ENCODE measurements around the gene PROC.

The PROC gene

GRCh38 chr2:127413782-127414637, 4.2 kb upstream of the PROC start:
- TF ChIP-seq, protein P1, sequence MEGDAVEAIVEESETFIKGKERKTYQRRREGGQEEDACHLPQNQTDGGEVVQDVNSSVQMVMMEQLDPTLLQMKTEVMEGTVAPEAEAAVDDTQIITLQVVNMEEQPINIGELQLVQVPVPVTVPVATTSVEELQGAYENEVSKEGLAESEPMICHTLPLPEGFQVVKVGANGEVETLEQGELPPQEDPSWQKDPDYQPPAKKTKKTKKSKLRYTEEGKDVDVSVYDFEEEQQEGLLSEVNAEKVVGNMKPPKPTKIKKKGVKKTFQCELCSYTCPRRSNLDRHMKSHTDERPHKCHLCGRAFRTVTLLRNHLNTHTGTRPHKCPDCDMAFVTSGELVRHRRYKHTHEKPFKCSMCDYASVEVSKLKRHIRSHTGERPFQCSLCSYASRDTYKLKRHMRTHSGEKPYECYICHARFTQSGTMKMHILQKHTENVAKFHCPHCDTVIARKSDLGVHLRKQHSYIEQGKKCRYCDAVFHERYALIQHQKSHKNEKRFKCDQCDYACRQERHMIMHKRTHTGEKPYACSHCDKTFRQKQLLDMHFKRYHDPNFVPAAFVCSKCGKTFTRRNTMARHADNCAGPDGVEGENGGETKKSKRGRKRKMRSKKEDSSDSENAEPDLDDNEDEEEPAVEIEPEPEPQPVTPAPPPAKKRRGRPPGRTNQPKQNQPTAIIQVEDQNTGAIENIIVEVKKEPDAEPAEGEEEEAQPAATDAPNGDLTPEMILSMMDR (IDR thresholded peaks at IDR 0.05; ENCODE audit: insufficient read depth, low read depth, low read length, missing control alignments) = no peak
- no peak for DNase-seq (ENCODE audit: low read depth)
- no peak overlapping the region for H3K4me3 ChIP-seq (ENCODE audit: low read depth, low read length)

GRCh38 chr2:127414638-127415592, 3.3 kb upstream of the PROC start:
- DNase-seq (ENCODE audit: low read depth) = no peak
- TF ChIP-seq, protein P1 (IDR thresholded peaks at IDR 0.05; ENCODE audit: insufficient read depth, low read depth, low read length, missing control alignments) = no peak
- H3K4me3 ChIP-seq (ENCODE audit: low read depth, low read length) = no peak overlapping the region

- DNase-seq (ENCODE audit: low read depth) = peak; percentile 68
- peak overlapping the region; percentile 28 for H3K4me3 ChIP-seq (ENCODE audit: low read depth, low read length)
Measured at GRCh38 chr2:127415593-127416505, 2.4 kb upstream of the PROC start.

DNA sequence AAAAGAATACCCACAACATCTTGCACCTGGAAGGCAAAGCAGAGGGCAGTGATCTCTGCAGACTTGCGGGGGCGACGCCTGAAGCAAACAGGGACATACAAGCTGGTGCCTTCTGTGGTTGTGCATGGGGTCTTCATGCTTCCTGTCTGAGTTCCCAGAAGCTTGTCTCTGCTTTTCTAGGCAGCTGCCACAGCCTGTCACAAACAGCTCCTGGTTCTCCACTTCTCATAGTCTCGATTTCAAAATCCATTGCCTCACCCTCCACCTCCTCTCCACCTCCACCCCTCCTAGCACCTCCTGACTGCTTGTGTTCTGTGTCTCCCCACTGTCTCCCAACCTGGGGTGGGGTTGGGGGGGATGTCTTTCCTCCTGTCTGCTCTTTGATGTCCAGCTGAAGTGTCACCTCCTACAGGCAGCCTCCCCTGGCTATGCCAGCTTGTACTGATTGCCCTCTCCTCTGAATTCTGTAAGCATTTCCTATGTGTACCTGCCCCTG, 1.7 kb upstream of the PROC start:
- peak; percentile 13 for DNase-seq (ENCODE audit: low read depth)
- TF ChIP-seq, protein P1 (IDR thresholded peaks at IDR 0.05; ENCODE audit: insufficient read depth, low read depth, low read length, missing control alignments) = no peak
- H3K4me3 ChIP-seq (ENCODE audit: low read depth, low read length) = peak overlapping the region; percentile 28; the same call in 1 of the 2 replicates

More at GRCh38 chr2:127415593-127416505, 2.4 kb upstream of the PROC start:
- TF ChIP-seq, protein P1 (IDR thresholded peaks at IDR 0.05; ENCODE audit: insufficient read depth, low read depth, low read length, missing control alignments) = peak; percentile 70

- H3K4me3 ChIP-seq (ENCODE audit: low read depth, low read length) = no peak overlapping the region
- TF ChIP-seq, protein P1 (IDR thresholded peaks at IDR 0.05; ENCODE audit: insufficient read depth, low read depth, low read length, missing control alignments) = no peak
- DNase-seq (ENCODE audit: low read depth) = no peak
Measured at GRCh38 chr2:127417406-127417805, 821 bp upstream of the PROC start.

DNA sequence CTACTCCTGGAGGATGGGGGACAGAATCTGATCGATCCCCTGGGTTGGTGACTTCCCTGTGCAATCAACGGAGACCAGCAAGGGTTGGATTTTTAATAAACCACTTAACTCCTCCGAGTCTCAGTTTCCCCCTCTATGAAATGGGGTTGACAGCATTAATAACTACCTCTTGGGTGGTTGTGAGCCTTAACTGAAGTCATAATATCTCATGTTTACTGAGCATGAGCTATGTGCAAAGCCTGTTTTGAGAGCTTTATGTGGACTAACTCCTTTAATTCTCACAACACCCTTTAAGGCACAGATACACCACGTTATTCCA, 844 bp downstream of the PROC start:
- no peak for DNase-seq (ENCODE audit: low read depth)
- TF ChIP-seq, protein P1 (IDR thresholded peaks at IDR 0.05; ENCODE audit: insufficient read depth, low read depth, low read length, missing control alignments) = no peak
- H3K4me3 ChIP-seq (ENCODE audit: low read depth, low read length) = no peak overlapping the region
